Measurements from ENCODE around the gene SPIN2A.
"Not testable (repeated sequence)": the region's sequence is repeated elsewhere in the genome, so short reads cannot be mapped to it uniquely, and the experiment has no call there.

SPIN2A gene

GRCh38 chrX:57137073-57137472, at the start of gene SPIN2A:
SPIN2A (minus strand) TSS chrX:57137397; CDS start chrX:57136597, 800 bp downstream.
- not testable (repeated sequence) for DNase-seq

- DNase-seq: no peak
Observed at GRCh38 chrX:57178605-57179004, 41.4 kb upstream of the SPIN2A start.

- no peak for DNase-seq
Observed at GRCh38 chrX:57177070-57177469, 39.9 kb upstream of the SPIN2A start.

DNA sequence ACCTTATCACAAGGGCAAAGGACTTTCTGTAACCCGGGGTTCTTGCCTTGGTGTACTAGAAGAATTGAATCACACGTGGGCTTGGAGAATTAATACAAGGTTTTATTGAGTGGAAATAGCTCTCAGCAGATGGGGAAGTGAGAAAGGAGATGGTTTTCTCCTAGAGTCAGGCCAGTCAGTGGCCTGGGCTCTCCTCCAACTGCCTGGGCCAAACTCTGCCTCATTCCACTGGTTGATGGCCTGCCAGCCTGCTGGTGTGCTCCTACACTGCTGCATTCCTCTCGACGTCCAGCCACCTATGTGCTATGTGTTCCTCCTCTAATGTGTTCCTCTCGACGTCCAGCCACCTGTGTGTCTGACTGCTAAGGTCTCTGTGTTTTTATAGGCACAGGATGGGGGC, 35.3 kb upstream of the SPIN2A start:
- DNase-seq: no peak

DNA sequence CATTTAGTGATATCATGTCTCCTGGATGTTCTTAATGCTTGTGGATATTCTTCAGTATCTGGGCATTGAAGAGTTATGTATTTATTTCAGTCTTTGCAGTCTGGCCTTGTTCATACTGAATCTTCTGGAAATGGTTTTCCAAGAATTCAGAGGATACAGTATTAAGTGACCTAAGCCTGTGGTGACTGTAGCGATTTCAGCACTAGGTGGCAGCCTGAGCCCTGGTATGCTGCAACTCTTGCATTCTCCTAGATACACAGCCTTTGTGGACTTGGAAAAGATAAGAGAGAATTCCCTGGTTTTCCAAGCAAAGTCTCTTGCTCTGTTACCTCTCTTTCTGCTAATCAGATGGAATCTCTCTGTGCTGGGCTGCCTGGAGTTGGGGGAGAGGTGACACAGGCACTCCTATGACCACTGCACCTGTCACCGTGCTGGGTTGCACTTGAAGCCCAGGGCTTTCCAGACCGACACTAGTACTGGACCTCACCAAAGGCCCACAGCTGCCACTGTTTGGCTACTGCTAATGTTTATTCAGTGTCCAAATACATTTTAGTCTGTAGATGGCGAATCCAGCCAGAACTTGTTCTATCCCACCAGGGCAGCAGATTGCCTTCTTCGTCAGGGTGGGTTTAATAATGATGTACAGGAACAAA, 19.3 kb upstream of the SPIN2A start:
- no peak for DNase-seq

- DNase-seq: no peak
Observed at GRCh38 chrX:57155171-57155570, 18.0 kb upstream of the SPIN2A start.

DNA sequence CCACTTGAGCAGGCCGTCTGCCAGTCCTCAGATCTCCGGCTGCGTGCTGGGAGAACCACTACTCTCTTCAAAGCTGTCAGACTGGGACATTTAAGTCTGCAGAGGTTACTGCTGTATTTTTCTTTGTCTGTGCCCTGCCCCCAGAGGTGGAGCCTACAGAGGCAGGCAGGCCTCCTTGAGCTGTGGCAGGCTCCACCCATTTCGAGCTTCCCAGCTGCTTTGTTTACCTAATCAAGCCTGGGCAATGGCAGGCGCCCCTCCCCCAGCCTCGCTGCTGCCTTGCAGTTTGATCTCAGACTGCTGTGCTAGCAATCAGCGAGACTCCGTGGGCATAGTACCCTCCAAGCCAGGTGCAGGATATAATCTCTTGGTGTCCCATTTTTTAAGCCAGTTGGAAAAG, 15.0 kb upstream of the SPIN2A start:
- DNase-seq: not testable (repeated sequence)

GRCh38 chrX:57138674-57139073, 1.5 kb upstream of the SPIN2A start:
- no peak for DNase-seq

DNA sequence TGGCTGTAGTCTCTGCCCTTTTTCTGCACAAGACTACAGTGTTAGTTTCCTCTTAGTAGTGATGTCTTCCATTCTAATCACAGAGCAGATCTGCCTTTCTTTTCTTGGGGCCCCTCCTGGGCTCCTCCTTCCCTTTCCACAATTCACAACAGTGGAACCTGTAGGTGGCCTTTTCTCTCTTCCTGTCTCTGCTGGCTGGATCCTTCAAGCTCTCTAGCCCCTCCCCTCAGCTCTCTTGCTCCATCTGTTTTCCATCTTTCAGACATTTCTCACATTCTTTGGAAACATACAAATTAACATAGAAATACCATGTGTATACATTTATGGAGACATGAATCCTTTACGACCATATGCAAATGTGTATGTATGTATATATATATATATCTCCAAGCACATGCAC, 304 bp upstream of the SPIN2A start:
- no peak for DNase-seq

DNA sequence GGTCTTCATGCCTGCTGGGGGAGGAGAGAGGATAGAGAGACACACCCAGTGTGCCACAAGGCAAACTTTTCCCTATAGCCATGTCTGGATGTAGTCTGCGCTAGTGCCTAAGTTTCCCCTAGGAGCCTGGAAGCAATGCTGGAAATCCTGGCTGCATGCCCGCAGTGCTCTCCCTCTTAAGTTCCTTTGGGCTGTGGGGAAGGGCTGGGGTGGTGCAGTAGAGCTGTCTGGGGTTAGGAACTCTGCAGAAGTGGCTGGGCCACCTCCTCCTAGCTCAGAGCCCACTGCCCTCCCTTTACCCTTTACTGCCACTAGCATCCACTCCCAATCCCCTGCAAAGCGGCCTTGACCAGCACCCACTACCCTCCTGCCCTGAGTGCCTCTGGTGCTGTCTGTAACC, 608 bp downstream of the SPIN2A start:
- DNase-seq: not testable (repeated sequence)

- no peak for DNase-seq
Observed at GRCh38 chrX:57135287-57135686, 1.9 kb downstream of the SPIN2A start.

- DNase-seq: no peak
Observed at GRCh38 chrX:57134702-57135101, 2.5 kb downstream of the SPIN2A start.

- no peak for DNase-seq
Observed at GRCh38 chrX:57133706-57134105, 3.5 kb downstream of the SPIN2A start.

DNA sequence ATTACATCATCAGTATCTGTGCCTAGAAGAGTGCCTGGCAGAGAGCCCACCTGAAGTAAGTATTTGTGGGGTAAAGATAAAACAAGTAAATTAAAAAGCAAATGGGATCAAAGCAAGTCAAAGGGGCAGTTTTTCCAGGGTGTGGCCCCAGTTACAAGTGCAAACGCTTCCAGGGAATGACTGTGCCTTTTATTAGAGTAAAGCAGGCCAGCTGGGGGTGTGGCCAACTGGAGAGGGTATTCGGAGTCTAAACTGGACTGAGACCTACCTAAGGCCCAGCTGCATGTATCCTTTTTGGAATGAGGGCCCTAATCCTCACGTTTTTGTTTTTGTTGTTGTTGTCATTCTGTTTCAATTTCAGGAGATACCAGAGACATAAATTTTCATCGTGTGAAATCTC, 3.9 kb downstream of the SPIN2A start:
- not testable (repeated sequence) for DNase-seq

DNA sequence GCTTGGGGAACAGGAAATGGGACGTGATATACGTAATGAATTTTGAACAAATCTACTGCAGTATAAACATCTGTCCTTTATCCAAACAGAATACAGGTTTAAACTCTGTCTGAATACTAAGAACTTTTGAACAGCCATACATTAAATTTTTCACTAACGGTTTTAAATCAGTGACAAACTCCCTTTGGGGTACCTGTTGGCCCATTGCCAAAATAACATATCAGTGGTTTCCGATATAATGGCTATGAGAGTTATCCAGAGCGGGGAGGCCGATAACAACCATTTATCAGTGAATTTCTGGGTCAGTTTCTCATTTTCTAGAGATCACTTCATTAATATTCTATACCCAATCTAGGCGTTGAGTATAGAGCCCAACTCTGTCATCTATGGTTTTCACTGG, 5.2 kb downstream of the SPIN2A start:
- no peak for DNase-seq

- no peak for DNase-seq
Observed at GRCh38 chrX:57121816-57122215, 15.4 kb downstream of the SPIN2A start.

GRCh38 chrX:57121162-57121755, 15.9 kb downstream of the SPIN2A start, which contains the start of gene SPIN2B:
SPIN2B (minus strand) TSS chrX:57121548.
- peak; percentile 59 for DNase-seq

GRCh38 chrX:57120619-57121161, 16.5 kb downstream of the SPIN2A start:
- DNase-seq: not testable (repeated sequence)

DNA sequence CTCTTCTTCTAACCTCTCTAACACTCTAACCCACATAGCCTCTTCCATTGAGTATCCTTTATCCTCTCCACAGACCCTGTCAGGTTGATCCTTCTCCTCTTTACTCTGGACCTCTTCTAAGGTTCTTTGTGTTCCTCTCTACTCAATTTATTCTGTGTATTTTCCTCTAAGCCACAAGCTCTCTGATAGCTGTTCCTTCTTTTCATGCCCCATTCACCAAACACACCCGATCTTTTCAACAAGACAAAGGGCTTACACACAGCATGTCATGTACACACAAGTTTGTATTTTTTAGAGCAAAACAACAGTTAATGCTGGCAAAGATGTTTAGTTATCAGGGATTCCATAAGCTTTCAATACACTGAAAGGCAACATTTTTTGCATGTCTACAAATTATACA, 17.8 kb downstream of the SPIN2A start:
- DNase-seq: no peak

DNA sequence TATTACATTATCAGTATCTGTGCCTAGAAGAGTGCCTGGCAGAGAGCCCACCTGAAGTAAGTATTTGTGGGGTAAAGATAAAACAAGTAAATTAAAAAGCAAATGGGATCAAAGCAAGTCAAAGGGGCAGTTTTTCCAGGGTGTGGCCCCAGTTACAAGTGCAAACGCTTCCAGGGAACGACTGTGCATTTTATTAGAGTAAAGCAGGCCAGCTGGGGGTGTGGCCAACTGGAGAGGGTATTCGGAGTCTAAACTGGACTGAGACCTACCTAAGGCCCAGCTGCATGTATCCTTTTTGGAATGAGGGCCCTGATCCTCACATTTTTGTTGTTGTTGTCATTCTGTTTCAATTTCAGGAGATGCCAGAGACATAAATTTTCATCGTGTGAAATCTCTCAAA, 19.6 kb downstream of the SPIN2A start:
- not testable (repeated sequence) for DNase-seq

- DNase-seq: no peak
Observed at GRCh38 chrX:57104921-57105398, 32.2 kb downstream of the SPIN2A start.

DNA sequence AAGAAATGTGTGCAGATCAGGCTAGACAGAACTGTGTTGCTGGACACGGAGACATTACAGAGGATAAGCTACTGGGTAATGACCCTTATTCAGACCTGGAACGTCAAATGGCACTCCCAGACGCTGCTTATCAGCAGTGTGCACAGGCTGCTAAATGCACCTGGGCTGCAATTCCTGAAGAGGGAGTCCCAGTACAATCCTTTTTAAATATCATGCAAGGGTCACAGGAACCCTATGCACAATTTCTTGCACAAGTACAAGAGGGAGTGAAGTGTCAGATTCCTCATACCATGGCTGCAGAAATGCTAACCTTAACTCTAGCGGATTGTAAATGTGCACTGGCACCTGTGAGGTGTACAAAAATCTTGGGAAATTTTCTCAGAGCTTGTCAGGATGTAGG, 32.8 kb downstream of the SPIN2A start:
- DNase-seq: no peak

DNA sequence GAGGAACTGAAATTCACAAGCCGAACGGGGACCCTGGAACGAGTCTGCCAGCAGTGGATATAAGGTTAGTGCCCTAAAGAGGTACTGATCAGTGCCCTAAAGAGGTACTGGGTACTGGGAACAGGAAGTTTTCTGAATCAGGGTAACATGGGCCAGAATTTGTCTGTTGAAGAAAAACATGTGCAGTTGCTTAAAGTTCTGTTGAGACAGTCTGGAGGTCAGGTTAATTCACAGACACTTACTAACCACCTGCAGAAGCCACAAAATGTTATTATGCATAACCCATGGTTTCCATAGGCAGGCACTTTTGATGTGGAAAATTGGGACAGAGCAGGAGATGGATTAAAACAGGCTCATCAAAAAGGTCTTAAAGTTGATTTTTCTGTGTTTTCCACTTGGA, 33.7 kb downstream of the SPIN2A start:
- no peak for DNase-seq

DNA sequence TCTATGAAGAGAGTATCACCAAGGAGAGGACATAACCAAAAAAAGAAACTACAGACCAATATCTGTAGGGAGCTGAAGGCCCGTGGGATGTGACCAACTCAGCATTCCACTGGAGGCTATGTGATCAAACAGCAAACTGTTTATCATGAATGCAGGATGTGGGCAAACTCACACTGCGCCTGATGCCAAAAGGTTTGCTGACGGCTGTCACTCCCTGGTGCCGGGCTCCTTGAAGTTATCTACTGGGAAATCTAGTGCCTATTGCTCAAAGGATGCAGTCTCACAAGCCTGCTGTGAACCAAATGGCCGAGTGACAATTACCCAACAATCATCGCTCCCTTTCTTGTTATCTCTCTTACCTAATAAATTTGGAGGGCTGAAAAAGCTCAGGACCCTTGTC, 34.3 kb downstream of the SPIN2A start:
- DNase-seq: not testable (repeated sequence)
